HUES64 (cell line): Measurements from ENCODE around the gene AP1S1.

Experiments used
- H3K27ac ChIP-seq: 2 replicates; pipeline ENCODE4 v1.7.0; 2013; ENCODE audit warnings: low read depth, low read length, inconsistent platforms
- H3K27me3 ChIP-seq: 2 replicates; pipeline ENCODE4 v1.6.1; 2013; ENCODE audit warnings: mild to moderate bottlenecking, low read length; ENCODE audit not compliant: insufficient read depth
- H3K36me3 ChIP-seq: 2 replicates; pipeline ENCODE4 v1.6.1; 2013; ENCODE audit warnings: mild to moderate bottlenecking, low read length; ENCODE audit not compliant: insufficient read depth
- H3K4me1 ChIP-seq: 2 replicates; pipeline ENCODE4 v1.6.1; 2013; ENCODE audit warnings: mild to moderate bottlenecking, low read length, moderate library complexity; ENCODE audit not compliant: insufficient read depth
- H3K4me3 ChIP-seq: 2 replicates; pipeline ENCODE4 v1.5.1; 2013; ENCODE audit warnings: mild to moderate bottlenecking, low read length, moderate library complexity
- H3K9ac ChIP-seq: 2 replicates; pipeline ENCODE4 v1.6.1; 2013; ENCODE audit warnings: mild to moderate bottlenecking, low read depth, low read length
- H3K9me3 ChIP-seq: 2 replicates; pipeline ENCODE4 v1.6.1; 2013; ENCODE audit warnings: low read depth, low read length; ENCODE audit not compliant: insufficient read depth
- WGBS: fragments of 150-250, 120-280 bp; methylation state at CpG from one replicate; pipeline ENCODE4 v1.1.7; 2013; ENCODE audit warnings: missing lambda C conversion rate; 5-methylcytosine and 5-hydroxymethylcytosine counted together

The AP1S1 gene

GRCh38 chr7:101172854-101173751 is 18.8 kb downstream of the AP1S1 start:
- H3K4me3 ChIP-seq = peak overlapping the region; percentile 46
- H3K9me3 ChIP-seq = no peaks in the 10 kb centered on the region
- no peak overlapping the region for H3K27ac ChIP-seq
- no peak overlapping the region for H3K9ac ChIP-seq
- 4% methylated on average over 52 of the region's 53 CpGs for WGBS
- peaks cover 100% of the 10 kb centered on the region for H3K27me3 ChIP-seq
- H3K36me3 ChIP-seq = no peaks in the 10 kb centered on the region
- H3K4me1 ChIP-seq = peaks cover 28% of the 10 kb centered on the region

- Histone ChIP-seq H3K9me3 (no peaks in the 10 kb centered on the region), H3K27ac (no peak overlapping the region), H3K4me3 (peak overlapping the region; percentile 52), H3K27me3 (peaks cover 100% of the 10 kb centered on the region), H3K4me1 (peaks cover 21% of the 10 kb centered on the region; the same call in 1 of the 2 replicates), H3K9ac (no peak overlapping the region), H3K36me3 (no peaks in the 10 kb centered on the region)
- 16% methylated on average over 16 of the region's 16 CpGs for WGBS
These were observed 19.5 kb downstream of the AP1S1 start for GRCh38 chr7:101173752-101174244.

DNA sequence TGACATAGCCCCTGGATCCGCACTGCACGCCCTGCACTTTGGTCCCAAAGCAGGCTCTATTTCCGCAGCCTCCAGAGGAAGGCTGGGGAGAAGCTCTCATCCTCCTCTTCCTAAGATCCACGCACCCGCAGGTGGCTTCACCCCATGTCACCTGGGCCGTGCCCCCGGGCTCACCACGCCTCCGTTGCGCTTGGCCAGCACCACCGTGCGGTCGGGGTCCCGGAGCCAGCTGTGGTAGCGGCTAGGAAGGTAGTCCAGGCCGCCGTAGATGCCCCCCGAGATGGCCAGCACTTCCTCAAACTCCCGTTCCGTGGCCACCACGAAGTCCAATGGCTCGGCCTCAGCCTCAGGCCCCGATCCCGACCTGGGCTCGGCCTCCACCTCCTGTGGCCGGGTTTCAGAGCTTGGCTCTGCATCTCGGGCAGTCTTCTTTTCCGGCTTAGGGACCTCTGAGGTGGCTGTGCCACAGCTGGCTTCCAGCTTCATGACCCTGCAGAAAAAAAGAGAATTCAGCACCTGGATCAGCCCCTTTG is 20.1 kb downstream of the AP1S1 start:
- no peak overlapping the region for H3K9ac ChIP-seq
- WGBS = 49% methylated on average over 28 of the region's 28 CpGs
- no peak overlapping the region for H3K27ac ChIP-seq
- H3K9me3 ChIP-seq = no peaks in the 10 kb centered on the region
- H3K27me3 ChIP-seq = peaks cover 100% of the 10 kb centered on the region
- peaks cover 15% of the 10 kb centered on the region; the same call in 1 of the 2 replicates for H3K4me1 ChIP-seq
- peak overlapping the region; percentile 52 for H3K4me3 ChIP-seq
- H3K36me3 ChIP-seq = no peaks in the 10 kb centered on the region

DNA sequence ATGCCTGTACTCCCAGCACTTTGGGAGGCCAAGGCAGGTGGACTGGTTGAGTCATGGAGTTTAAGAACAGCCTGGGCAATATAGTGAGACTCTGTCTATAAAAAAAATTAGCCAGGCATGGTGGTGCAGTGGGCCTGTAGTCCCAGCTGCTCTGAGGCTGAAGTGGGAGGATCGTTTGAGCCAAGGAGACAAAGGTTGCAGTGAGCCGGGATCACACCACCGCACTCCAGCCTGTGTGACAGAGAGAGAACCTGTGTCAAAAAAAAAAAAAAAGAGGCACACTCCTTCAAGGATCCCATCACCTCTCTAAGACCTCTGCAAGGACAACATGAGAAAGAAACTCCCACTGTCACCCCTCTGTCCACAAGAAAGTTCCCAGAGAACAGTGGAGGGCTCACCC is 21.4 kb downstream of the AP1S1 start:
- Histone ChIP-seq H3K4me3 (no peak overlapping the region), H3K9me3 (no peaks in the 10 kb centered on the region), H3K9ac (no peak overlapping the region), H3K27ac (no peak overlapping the region), H3K36me3 (no peaks in the 10 kb centered on the region), H3K4me1 (peaks cover 4% of the 10 kb centered on the region; the same call in 1 of the 2 replicates), H3K27me3 (peaks cover 99% of the 10 kb centered on the region)
- WGBS = 49% methylated on average over 3 of the region's 3 CpGs

- H3K36me3 ChIP-seq = no peaks in the 10 kb centered on the region
- no peak overlapping the region for H3K9ac ChIP-seq
- peaks cover 4% of the 10 kb centered on the region; the same call in 1 of the 2 replicates for H3K4me1 ChIP-seq
- no peak overlapping the region for H3K4me3 ChIP-seq
- 91% methylated on average over 2 of the region's 2 CpGs for WGBS
- peaks cover 87% of the 10 kb centered on the region for H3K27me3 ChIP-seq
- no peak overlapping the region for H3K27ac ChIP-seq
- H3K9me3 ChIP-seq = no peaks in the 10 kb centered on the region
These were observed 23.4 kb downstream of the AP1S1 start for GRCh38 chr7:101177644-101178043.

- 1% methylated on average over 19 of the region's 20 CpGs for WGBS
- H3K9ac ChIP-seq = no peak overlapping the region
These were observed 24.8 kb downstream of the AP1S1 start for GRCh38 chr7:101179117-101179516.

GRCh38 chr7:101179713-101180112 is 25.4 kb downstream of the AP1S1 start:
- peaks cover 67% of the 10 kb centered on the region for H3K27me3 ChIP-seq
- peaks cover 4% of the 10 kb centered on the region; the same call in 1 of the 2 replicates for H3K4me1 ChIP-seq
- peak overlapping the region; percentile 58 for H3K4me3 ChIP-seq
- under 1% methylated on average over 27 of the region's 27 CpGs for WGBS
- H3K36me3 ChIP-seq = no peaks in the 10 kb centered on the region
- H3K9me3 ChIP-seq = no peaks in the 10 kb centered on the region
- H3K9ac ChIP-seq = no peak overlapping the region
- no peak overlapping the region for H3K27ac ChIP-seq

More at GRCh38 chr7:101179117-101179516, 24.8 kb downstream of the AP1S1 start:
- Histone ChIP-seq H3K4me1 (peaks cover 4% of the 10 kb centered on the region; the same call in 1 of the 2 replicates), H3K9me3 (no peaks in the 10 kb centered on the region), H3K27me3 (peaks cover 73% of the 10 kb centered on the region), H3K4me3 (peak overlapping the region; percentile 58), H3K36me3 (no peaks in the 10 kb centered on the region), H3K27ac (no peak overlapping the region)

DNA sequence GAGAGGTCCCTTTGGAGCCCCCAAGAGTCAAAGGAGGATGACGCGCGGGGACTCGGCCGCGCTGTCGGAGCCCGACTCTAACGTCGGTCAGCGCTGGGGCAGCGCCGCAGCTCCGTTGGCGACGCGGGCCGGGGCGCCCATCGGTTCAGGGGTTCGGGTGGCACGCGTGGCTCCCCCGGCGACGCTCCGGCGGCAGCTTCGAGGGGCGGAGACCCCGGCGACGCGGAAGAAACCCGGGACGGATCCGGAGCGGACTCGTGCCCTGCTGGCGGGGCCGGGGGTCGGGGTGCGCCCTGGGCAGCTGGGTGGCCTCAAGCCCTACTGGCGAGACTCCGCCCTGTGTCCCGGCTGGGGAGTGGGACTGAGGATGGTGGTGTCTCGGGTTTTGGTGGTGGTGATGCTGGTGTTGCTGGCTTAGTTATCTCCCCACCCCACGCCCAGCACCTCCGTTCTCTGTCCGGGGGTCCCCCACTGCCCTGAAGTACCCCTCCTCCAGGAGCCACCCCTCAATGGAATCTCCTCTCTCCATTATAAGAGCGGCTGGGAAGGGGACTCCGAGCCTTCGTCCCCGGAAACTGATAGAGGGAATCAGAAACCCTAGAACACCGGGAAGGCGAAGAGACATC is 26.0 kb downstream of the AP1S1 start, which contains the start of gene NAT16:
NAT16 (minus strand) TSS at position 164 of the 626 bp plus-strand sequence. CDS start 5,486 bp downstream, outside the sequence.
- Histone ChIP-seq H3K4me3 (peak within 1 kb of the TSS; percentile 58), H3K9ac (no peak within 1 kb of the TSS), H3K27me3 (peaks cover 61% of the 10 kb centered on the region), H3K36me3 (no peaks in the 10 kb centered on the region), H3K4me1 (peaks cover 4% of the 10 kb centered on the region; the same call in 1 of the 2 replicates), H3K9me3 (no peaks in the 10 kb centered on the region), H3K27ac (no peak within 1 kb of the TSS)
- WGBS = 9% methylated on average over 55 of the region's 56 CpGs

DNA sequence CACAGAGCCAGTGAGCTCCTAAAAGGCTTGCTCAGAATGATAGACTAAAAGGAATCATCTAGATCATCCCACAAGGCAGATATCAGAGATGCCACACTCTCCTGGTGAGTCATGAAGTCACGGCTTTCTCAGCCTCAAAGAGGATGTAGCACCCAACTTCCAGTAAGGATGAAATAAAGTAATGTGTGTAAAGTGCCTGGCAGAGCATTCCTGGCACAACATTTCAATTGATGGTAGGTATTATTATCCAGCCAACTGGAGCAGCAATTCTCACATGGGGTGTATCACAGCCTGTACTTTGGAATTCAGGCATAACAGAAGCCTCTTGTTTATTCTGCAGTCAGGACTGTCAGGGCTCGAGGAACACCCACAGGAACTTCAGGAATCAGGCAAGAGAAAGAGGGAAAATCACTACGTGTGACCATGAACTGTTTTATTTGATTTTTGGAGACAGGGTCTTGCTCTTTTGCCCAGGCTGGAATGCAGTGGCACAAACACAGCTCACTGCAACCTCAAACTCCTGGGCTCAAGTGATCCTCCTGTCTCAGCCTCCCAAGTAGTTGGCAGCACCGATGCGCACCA is 31.1 kb downstream of the AP1S1 start:
- Histone ChIP-seq H3K27me3 (peaks cover 12% of the 10 kb centered on the region), H3K27ac (no peak overlapping the region), H3K9me3 (no peaks in the 10 kb centered on the region), H3K9ac (no peak overlapping the region), H3K36me3 (no peaks in the 10 kb centered on the region), H3K4me1 (peaks cover 4% of the 10 kb centered on the region; the same call in 1 of the 2 replicates), H3K4me3 (no peak overlapping the region)
- 75% methylated on average over 5 of the region's 5 CpGs for WGBS

- no peak overlapping the region for H3K9ac ChIP-seq
- H3K36me3 ChIP-seq = no peaks in the 10 kb centered on the region
- no peak overlapping the region for H3K27ac ChIP-seq
- H3K4me1 ChIP-seq = 0 out of 2 replicates have a peak, but pooled peaks cover 4% of the 10 kb centered on the region
- 91% methylated on average over 6 of the region's 6 CpGs for WGBS
- no peaks in the 10 kb centered on the region for H3K9me3 ChIP-seq
- peaks cover 3% of the 10 kb centered on the region; the same call in 1 of the 2 replicates for H3K27me3 ChIP-seq
- no peak overlapping the region for H3K4me3 ChIP-seq
These were observed 31.9 kb downstream of the AP1S1 start for GRCh38 chr7:101186194-101186593.
